Activated CD8-positive, alpha-beta memory T cell treated with anti-CD3 and anti-CD28 coated beads, Interleukin-2, amount 50 U/mL, for 24 hours (primary cell): ENCODE data around the gene SNX30.

Source experiments
- DNase-seq: peaks from one replicate; pipeline ENCODE4 v3.0.0-alpha.2; 2020; ENCODE audit errors: extremely low read depth

The SNX30 gene

DNA sequence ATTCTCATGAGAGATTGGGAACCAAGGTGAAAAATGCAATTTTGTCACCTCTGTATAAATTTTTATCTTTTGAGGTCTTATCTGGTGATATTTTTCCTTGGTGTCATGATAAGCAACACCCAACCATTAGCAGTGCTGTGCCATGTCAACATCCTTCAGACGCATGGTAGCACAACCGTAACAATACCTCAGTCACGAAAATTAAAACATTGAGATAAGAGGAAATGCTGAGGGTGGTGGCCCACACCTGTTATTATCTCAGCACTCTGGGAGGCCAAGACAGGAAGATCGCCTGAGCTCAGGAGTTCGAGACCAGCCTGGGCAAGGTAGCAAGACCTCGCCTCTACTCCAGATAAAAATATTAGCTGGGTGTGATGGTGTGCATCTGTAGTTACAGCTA lies 107.4 kb downstream of the SNX30 start:
- DNase-seq = no peak

DNA sequence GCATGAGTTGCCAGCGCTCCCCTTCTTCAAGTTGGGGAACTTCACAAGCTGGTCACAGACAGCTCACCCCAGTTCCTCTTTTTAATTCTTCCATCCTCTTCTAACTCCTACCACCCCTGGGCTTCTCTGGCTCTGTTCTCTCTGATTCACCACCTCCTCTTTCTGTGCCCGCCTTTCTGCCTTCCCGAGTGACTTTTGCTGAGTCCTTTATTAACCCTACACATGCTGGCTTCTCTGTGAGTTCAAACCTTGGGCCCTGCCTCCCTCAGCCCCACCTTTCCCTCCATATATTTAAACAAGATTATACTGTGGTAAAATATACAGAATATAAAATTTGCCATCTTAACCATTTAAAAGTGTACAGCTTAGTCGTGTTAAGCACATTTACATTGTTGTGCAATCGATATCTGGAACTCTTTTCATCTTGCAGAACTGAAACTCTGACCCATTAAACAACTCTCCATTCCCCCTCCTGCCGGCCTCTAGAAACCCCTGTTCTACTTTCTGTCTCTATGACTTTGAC lies 108.1 kb downstream of the SNX30 start:
- no peak for DNase-seq

DNA sequence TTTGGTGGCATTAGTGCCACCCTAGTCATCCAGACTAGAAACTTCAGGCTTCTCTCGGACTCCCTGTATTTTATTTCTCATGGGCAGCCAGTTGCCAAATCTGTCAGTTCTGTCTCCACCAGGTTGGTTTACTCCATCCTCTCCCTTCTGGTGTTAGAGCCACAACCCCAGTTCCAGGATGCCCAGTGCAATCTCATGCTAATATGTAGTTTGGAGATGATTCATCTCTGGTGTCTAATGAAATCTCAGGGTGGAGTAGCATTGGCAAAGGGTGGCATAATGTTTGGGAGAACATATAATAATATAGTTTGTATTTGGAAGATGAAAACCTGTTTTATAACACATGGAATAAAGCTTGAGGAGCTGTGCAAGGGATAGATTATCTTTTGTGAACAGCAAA lies 109.9 kb downstream of the SNX30 start:
- DNase-seq = no peak

DNA sequence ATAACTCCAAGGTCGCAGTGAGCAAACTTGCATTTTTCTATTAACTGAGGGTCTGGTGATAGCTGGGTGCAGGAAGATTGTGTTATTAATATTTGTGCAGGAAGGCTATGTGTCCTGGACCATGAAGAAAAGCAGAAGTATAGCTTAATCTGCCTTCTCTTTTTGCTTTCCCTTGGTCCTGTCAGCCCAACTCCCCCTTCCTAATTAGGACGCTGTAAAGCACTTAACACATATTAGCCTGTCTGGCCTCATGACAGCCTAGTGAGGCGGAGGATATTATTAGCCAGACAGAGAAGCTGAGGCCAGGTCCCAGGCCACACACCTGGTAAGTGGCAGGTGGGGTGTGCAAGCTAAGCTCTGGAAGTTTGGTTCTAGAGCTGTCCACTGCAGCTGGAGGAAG lies 110.6 kb downstream of the SNX30 start:
- DNase-seq = no peak

DNA sequence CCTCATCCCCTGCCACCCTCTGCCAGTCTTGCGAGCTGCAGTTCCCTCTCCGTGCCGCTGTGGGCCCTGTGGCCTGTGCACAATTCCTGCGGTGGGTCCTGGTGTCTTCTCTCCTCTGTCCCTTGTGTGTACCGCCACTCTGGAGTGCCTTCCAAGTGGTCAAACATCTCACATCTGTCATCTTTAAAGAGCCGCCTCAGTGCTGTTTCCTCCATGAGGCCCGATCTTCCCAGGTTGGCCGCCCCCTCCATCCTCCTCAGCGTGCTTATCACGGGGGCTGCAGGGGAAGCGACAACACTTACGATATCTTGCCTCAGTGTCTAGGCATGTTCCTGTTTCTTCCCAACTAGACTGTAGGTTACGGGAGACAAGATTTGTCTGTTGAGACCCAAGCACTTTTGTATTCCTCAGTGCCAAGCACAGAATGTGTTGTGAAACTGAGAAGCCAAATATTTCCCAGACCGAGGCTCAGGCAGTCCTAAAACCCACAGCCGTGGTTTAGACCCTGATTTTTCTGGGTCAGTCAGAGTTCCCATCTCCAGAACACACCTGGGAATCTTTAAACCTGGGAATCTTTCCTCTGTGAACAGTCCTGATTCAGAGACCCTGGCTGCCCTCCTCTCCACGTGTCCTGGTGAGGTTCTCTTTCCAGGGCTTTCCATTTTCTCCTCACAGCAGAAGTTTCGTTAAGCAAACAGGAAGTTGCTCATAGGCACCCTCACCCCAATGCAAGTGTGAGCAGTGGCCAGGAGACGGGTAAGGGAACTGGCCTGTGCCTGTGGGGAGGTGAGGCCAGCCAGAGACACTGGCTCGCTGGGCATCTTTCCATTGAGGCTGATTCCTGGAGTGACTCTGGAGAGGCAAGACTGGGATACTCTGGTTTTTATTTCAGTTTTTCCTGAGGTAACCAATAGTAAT lies 111.3 kb downstream of the SNX30 start:
- no peak for DNase-seq

DNA sequence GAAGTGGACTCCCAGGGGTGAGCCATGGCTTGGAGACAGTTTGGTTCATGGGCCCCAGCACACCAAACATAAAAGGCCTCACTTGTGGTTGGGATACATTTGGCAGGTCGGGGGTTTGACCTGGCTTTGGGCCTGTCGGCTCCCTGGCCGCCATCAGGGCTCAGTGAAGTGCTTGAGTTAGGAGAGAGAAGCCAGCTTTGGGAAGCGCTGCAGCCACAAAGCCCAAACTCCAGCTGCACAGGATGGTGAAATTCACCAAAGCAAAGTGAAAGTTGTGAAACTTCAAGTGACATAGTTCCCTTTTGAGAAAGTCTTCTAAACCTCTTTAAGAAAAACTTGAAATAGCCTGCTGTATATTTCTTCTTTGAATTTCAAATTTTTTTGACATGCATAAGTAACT lies 112.7 kb downstream of the SNX30 start:
- DNase-seq = no peak

DNA sequence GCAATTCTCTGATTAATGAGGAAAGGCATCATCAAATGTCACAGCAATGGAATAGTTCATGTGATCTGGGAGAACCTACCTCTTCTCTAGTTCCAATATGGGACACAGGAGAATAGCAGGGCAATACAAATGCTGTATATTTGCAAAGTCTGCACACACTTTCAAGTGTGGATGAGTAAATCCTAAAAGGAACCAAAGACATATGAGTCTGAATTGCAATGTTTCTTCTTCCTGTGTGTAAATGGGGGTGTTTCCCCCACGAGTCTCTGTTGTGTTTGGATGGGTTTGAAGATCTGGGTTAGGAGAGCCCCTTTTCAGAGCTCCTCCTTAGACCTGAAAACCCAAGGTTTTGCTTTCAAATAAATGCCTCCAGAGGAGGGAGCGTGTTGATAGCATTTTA lies 113.2 kb downstream of the SNX30 start:
- DNase-seq = no peak

DNA sequence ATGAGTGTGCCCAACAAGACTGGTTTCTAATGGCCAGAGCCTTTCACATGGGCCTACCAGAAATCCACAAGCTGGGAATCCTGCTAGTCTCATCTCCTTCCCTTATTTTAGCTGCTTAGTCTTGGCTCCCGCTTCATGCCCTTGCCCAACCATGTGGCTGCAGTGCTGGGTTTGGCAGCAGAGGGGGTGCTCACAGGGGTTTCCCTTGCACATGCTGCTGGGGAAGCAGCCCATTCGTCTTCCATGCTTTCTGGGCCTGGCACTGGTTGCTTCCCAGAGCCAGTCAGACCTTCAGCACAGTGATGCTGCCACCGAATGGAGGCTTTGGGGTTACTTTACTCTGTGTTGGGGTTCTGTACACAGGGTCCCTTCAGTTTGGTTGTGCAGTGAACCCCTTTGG lies 113.8 kb downstream of the SNX30 start:
- DNase-seq = no peak

DNA sequence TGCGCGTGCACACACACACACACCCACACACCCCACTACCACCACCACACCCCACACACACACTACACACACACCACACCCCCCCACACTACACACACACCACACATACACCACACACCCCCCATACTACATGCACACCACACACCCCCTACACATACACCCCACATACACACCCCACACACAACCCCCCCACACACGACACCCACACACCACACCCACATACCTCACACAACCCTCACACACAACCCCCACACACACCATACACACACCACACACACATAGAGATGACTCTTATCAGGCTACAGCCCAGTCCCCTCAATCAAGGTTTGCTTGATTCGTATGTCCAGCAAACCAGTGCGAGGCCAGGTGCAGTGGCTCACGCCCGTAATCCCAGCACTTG lies 114.4 kb downstream of the SNX30 start:
- DNase-seq = no peak

DNA sequence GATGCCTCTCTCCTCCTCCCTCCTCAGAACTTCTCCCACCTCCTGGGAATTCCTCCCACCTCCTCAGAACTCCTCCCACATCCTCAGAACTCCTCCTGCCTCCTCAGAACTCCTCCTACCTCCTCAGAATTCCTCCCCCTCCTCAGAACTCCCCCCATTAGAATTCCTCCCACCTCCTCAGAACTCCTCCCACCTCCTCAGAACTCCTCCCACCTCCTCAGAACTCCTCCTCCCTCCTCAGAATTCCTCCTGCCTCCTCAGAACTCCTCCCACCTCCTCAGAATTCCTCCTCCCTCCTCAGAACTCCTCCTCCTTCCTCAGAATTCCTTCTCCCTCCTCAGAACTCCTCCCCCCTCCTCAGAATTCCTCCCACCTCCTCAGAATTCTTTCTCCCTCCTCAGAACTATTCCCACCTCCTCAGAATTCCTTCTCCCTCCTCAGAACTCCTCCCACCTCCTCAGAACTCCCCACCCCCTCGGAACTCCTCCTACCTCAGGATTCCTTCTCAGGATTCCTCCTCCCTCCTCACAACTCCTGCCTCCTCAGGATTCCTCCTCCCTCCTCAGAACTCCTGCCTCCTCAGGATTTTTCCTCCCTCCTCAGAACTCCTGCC lies 116.2 kb downstream of the SNX30 start:
- no peak for DNase-seq

DNA sequence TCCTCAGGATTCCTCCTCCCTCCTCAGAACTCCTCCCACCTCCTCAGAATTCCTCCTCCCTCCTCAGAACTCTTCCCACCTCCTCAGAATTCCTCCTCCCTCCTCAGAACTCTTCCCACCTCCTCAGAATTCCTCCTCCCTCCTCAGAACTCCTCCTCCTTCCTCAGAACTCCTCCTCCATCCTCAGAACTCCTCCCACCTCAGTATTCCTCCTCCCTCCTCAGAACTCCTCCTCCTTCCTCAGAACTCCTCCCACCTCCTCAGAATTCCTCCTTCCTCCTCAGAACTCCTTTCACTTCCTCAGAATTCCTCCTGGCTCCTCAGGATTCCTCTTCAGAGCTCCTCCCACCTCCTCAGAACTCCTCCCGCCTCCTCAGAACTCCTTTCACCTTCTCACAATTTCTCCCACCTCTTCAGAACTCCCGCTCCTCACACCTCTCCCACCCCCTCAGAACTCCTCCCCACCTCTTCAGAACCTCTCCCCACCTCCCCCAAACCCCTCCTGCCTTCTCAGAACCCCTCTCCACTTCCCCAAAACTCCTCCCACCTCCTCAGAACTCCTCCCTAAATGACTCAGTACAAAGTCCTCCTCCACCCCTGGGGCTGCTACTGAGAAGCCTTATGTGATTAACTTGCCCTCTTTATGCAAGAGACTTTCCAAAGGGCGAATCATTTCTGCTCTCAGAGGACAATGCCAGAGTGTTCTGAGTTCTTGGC lies 116.9 kb downstream of the SNX30 start:
- no peak for DNase-seq

DNA sequence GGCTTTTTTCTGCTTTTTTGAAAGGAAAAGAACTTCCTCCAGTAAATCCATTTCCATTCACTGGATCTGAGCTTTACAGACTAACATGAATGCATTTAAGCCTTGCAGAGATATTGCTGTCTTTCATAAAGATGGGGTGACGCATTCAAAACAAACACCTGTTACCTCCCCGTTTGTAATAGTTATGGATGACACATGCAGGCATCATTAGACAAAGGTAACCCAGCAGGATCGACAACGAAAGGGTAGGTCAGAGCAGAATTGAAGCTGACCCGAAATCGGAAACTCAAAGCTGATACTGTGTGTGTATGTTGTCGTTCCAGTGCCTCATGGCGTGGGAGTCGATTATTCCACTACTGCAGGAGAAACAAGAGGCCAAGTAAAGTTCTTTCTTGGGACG lies 117.9 kb downstream of the SNX30 start:
- no peak for DNase-seq

DNA sequence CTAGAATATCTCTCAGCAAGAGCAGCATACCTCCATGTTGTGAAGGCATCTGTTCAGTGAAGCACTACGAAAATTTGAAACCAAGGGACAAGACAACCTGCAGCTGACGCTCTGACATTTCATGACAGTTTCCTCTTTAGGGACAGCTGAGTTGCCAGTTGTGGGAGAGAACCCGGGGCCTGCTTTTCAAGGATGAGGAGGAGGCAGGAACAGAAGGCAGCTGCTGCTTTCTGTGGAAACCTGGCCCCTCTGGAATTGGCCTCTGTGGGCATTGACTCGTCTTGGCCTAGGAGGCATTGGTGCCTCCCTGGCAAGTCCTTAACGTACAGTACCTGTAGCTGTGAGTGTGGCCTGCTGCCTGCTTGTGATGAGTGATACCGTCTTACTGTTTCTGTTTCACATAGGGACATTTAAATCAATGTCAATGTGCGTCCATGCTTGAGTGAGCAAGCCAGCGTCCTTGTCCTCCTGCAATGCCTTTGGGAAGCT lies 118.5 kb downstream of the SNX30 start:
- DNase-seq = no peak

DNA sequence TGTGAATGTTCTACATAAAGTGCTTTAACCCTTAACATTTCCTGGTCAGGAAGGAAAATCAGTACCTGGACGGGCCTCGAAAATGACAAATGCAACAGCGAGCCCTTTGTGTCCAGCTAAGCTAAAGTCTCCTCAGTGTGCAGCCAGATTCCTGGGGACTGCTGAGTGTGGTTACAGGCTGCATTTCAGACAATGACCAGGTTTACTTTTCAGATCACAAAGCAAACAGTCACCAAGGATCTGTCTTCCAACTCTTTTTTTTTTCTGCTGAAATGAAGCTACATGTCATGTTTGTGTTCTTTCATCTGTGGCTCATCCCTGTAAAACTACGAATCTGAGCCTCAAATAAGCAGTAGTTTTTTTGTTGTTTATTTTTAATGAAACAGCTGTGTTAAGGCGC lies 119.4 kb downstream of the SNX30 start:
- DNase-seq = no peak

DNA sequence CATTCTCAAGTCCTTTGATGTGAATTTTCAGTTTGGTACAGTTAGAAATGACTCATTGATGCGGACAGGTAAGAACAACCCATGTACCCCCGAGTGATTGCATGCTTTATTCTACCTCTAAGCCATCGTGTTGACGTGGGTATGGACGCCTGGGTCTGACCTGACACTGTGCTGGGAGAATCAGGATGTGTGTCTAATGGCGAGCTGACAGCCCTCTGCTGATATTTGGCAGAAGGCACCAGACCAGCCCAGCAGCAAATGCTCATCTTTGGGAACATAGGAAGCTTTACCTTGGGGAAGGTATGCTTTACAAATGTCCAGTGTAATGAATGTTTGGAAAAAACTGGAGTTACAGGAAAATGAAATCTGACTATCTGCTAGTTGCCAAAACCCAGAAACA lies 120.0 kb downstream of the SNX30 start:
- DNase-seq = no peak

DNA sequence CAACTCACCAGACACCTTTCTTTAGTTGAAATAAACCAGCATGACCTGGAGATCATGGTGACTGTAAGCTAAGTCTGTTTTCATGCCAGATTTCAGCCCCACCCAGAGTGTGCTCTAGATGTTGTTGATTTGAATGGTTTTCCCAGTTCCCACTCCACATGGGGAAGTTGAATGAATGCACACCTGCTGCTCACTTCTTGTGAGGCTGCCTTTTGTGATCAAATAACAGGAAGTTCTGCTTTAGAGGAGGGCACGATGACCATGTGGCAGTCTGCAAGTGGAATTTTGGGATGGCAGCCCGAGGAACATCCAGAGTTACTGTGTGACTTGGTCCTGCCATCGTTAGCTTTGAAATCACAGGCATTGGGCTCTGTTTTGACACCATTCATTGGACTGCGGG lies 121.5 kb downstream of the SNX30 start:
- no peak for DNase-seq

DNA sequence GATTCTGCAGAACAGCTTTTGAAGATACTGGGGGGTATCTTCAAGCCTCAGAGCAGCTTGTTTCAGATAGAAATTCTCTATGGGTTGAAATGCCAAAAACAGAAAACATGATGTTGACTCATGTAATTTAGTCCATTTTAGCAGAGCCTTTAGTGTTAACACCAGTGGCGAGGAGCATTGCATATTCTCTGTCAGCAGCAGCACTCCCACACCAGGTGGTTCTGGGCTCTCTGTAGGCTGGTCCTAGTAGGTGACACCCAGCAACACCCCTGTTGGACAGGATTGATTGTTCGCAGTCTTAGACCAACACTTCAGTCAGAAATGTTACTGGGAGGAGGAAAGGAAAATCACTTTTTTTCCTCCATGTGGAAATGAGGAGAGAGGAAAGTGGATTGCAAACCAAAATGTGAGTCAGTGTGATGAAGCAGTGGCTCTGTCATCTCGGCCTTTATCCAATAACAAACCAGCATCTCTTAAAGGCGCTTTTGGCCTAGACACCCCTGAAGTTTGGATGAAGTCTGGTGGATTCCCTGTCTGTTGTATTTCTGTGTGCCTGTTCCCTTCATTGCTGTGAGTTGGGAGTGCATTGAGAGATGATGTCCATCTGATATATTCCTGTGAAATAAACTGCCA lies 123.3 kb downstream of the SNX30 start:
- DNase-seq = no peak

DNA sequence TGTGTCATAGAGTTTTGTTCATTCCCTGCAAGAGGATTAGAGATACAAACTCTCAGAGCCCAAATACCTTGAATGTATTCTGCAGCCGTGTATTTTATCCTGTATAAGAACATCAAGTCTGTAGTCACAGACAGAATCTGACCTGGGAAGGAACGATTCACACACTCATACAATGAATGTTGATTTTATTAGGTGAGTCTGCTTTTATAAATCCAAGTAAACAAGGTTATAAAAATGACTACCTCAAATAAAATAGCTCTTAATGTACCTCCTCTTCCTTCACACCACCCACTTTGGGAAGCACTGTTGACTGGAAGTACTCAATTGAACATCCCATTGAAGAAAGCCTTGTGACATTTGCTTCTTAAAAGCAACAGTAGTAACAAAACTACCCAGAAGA lies 128.2 kb downstream of the SNX30 start:
- no peak for DNase-seq

DNA sequence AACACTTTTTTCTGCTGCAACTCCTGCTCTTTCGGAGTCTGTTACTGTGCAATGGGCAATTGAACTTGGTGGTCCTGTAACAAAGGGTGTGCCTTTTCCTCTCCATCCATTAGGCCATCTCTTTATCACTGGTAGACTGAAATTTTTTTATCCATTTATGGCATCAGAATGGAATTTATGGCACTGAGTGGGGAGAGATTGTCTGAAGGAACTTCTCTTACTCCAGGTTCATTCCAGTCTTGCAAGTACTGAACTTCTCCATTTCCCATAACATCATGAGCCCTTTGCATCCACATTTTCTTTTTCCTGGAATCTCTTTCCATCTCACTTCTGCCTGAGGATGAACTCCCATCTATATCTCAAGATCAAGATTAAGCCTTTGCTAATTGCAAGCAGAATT lies 130.1 kb downstream of the SNX30 start:
- DNase-seq = no peak

DNA sequence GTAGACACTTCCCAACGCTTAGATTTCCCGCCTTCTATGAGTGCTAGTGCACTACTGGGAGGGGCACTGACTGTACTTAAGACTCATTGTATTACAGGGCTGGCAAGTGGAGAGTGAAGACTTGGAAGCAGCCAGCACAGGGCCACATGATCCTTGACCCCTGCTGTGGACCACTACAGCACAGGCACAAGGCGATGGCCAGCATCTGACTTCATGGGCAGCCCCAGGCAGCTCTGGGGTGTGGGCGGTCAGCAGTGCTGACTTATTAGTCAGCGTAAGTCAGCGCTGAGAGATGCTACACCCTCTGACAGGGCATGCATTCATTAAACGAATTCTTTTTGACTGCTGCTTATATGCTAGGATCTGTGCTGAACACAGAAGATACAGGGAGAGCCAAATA lies 130.8 kb downstream of the SNX30 start:
- DNase-seq = no peak

DNA sequence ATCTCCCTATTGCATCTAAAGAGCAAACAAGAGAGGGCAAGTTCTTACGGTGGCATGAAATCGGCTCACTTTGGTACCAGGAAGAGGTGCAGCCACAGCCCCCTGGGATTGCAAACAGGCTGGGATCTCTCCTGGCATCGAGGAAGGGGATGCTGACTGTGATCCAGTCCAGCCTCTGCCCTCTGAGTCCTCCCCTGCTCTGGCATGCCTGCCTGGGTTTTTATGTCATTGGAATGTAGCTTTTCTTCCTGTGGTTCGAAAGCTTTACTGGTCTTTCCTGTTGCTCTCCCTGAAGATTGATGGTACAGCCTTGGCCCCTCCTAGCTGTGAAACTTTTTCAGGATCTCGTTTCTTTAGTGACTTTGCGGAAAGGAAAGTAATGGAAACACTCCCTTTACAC lies 133.5 kb downstream of the SNX30 start:
- DNase-seq = no peak

DNA sequence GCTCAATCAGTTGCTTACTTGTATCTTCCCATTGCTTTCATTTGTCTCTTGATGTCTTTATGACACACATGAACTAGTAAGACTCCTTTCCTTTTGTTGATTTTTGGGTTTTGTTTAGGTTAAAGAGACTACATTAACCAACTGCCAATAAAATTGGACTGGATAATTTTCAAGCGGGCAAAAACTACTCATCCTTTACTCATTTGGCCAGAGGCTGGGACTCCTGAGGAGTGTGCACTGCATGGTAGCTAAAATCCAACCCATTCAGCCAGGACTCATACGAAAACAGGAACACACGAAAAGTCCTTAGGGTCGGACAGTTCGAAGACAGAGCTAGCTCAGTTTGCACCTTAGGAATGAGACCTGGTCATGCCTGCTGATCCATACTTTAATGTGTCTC lies 134.2 kb downstream of the SNX30 start:
- DNase-seq = no peak
